Stimulated activated memory B cell treated with anti-CD40 and anti-IgM and Interleukin-4, amounts not matched to agents 10 μg/mL and 1 μg/mL and 100 μg/mL, for 72 hours (primary cell): ENCODE data around the gene IFT122.
"Not testable (repeated sequence)": the region's sequence is repeated elsewhere in the genome, so short reads cannot be mapped to it uniquely, and the experiment has no call there.

Source experiments
- ATAC-seq: fragments of 150-1000 bp; cut with Tn5 transposase; 2 replicates; pipeline ENCODE4 v1.10.0; 2021
- H3K27ac Mint-ChIP-seq: one replicate; pipeline ENCODE4 v1.8.0; 2022; ENCODE audit warnings: mild to moderate bottlenecking, mixed read lengths
- H3K27me3 Mint-ChIP-seq: one replicate; pipeline ENCODE4 v1.8.0; 2022; ENCODE audit warnings: mixed read lengths
- H3K36me3 Mint-ChIP-seq: one replicate; pipeline ENCODE4 v1.8.0; 2022; ENCODE audit warnings: mixed read lengths
- H3K4me1 Mint-ChIP-seq: one replicate; pipeline ENCODE4 v1.8.0; 2022; ENCODE audit warnings: mixed read lengths
- H3K4me3 Mint-ChIP-seq: one replicate; pipeline ENCODE4 v1.8.0; 2022; ENCODE audit warnings: mild to moderate bottlenecking, moderate library complexity, mixed read lengths
- H3K9me3 Mint-ChIP-seq: one replicate; pipeline ENCODE4 v1.8.0; 2022; ENCODE audit warnings: mixed read lengths

IFT122 gene

GRCh38 chr3:129470861-129471260 is 30.8 kb downstream of the IFT122 start:
- H3K4me3 Mint-ChIP-seq = no peak overlapping the region
- H3K9me3 Mint-ChIP-seq = no peaks in the 10 kb centered on the region
- no peaks in the 10 kb centered on the region for H3K27me3 Mint-ChIP-seq
- H3K36me3 Mint-ChIP-seq = peaks cover 29% of the 10 kb centered on the region
- no peak overlapping the region for H3K27ac Mint-ChIP-seq
- no peaks in the 10 kb centered on the region for H3K4me1 Mint-ChIP-seq
- ATAC-seq = no peak

- Mint-ChIP-seq H3K27me3 (no peaks in the 10 kb centered on the region), H3K9me3 (no peaks in the 10 kb centered on the region), H3K36me3 (peaks cover 43% of the 10 kb centered on the region), H3K4me1 (no peaks in the 10 kb centered on the region), H3K27ac (no peak overlapping the region), H3K4me3 (no peak overlapping the region)
- ATAC-seq = no peak
These were observed 33.2 kb downstream of the IFT122 start for GRCh38 chr3:129473067-129473768.

GRCh38 chr3:129473769-129474152 is 33.7 kb downstream of the IFT122 start:
- Mint-ChIP-seq H3K27me3 (no peaks in the 10 kb centered on the region), H3K27ac (no peak overlapping the region), H3K4me1 (no peaks in the 10 kb centered on the region), H3K9me3 (no peaks in the 10 kb centered on the region), H3K36me3 (peaks cover 43% of the 10 kb centered on the region), H3K4me3 (no peak overlapping the region)
- no peak for ATAC-seq

DNA sequence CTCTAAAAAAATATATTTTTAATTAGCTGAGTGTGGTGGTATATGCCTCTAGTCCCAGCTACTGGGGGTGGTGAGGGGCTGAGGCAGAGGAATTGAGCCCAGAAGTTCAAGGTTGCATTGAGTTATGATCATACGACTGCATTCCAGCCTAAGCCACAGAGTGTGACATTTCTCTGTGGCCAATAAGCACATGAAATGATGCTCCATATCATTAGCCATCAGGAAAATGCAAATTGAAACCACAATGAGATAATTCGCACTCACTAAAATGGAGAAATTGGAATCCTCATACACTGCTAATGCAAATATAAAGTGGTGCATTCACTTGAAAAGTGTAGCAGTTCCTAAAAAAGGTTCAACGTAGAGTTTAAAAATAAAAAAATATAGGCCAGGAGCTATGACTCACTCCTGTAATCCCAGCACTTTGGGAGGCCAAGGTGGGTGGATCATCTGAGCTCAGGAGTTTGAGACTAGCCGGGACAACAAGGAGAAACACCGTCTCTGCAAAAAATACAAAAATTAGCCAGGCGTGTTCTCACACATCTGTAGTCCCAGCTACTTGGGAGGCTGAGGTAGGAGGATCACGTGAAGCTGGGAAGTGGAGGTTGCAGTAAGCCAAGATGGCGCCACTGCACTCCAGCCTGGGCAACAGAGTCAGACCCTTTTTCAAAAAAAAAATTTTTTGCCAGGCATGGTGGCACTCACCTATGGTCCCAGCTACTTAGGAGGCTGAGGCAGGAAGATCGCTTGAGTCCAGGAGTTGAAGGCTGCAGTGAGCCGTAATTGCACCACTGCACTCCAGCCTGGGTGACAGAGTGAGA is 35.2 kb downstream of the IFT122 start:
- no peak overlapping the region for H3K4me3 Mint-ChIP-seq
- H3K9me3 Mint-ChIP-seq = no peaks in the 10 kb centered on the region
- no peak for ATAC-seq
- no peaks in the 10 kb centered on the region for H3K27me3 Mint-ChIP-seq
- H3K4me1 Mint-ChIP-seq = no peaks in the 10 kb centered on the region
- H3K27ac Mint-ChIP-seq = no peak overlapping the region
- peaks cover 45% of the 10 kb centered on the region for H3K36me3 Mint-ChIP-seq

DNA sequence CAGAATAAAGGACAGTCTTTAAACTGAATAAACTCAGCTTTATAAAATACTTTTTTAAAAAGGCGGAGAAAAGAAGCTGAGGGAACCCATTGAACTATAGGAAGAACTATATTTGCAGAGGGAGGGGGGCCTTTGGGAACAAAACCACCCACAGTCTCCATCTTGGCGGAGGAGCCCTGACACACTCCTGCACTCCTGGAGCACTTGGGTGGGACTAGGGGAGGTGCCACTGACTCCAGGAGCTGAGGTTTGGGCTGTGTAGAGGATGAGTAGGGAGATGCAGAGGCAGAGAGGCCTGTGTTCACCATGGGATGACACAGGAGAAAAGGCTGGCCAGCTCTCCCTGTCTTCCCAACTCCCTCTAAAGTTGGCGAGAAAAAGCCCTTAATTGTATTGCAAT is 35.8 kb downstream of the IFT122 start:
- no peaks in the 10 kb centered on the region for H3K27me3 Mint-ChIP-seq
- H3K4me3 Mint-ChIP-seq = no peak overlapping the region
- H3K36me3 Mint-ChIP-seq = peaks cover 50% of the 10 kb centered on the region
- H3K4me1 Mint-ChIP-seq = no peaks in the 10 kb centered on the region
- no peaks in the 10 kb centered on the region for H3K9me3 Mint-ChIP-seq
- no peak for ATAC-seq
- H3K27ac Mint-ChIP-seq = no peak overlapping the region

GRCh38 chr3:129476586-129476985 is 36.6 kb downstream of the IFT122 start:
- no peak for ATAC-seq
- H3K36me3 Mint-ChIP-seq = peaks cover 50% of the 10 kb centered on the region
- H3K4me1 Mint-ChIP-seq = no peaks in the 10 kb centered on the region
- H3K27me3 Mint-ChIP-seq = no peaks in the 10 kb centered on the region
- H3K27ac Mint-ChIP-seq = no peak overlapping the region
- no peaks in the 10 kb centered on the region for H3K9me3 Mint-ChIP-seq
- H3K4me3 Mint-ChIP-seq = no peak overlapping the region

DNA sequence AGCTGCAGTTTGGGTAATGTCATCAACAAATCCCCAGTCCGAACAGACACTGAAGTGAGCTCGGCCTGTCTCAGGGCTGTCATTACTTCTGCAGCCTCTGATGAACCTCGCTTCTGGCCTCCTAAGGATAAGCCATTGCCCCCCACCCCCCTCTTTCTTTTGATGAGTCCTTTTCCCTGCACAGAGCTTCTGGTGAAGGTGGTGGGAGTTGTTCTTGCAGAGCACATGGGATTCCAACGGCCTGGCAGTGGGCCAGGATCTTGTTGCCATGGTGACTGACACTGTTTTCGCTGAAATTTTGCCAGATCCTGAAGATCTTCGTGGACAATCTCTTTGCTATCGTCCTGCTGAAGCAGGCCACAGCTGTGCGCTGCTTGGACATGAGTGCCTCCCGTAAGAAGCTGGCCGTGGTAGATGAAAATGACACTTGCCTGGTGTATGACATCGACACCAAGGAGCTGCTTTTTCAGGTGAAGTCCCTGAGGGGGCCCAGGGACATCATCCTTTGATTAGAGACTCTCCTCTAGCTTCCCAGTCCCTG is 41.3 kb downstream of the IFT122 start:
- H3K36me3 Mint-ChIP-seq = peaks cover 40% of the 10 kb centered on the region
- H3K9me3 Mint-ChIP-seq, H3K27ac Mint-ChIP-seq, H3K27me3 Mint-ChIP-seq, H3K4me1 Mint-ChIP-seq, H3K4me3 Mint-ChIP-seq, ATAC-seq: not testable (repeated sequence)

DNA sequence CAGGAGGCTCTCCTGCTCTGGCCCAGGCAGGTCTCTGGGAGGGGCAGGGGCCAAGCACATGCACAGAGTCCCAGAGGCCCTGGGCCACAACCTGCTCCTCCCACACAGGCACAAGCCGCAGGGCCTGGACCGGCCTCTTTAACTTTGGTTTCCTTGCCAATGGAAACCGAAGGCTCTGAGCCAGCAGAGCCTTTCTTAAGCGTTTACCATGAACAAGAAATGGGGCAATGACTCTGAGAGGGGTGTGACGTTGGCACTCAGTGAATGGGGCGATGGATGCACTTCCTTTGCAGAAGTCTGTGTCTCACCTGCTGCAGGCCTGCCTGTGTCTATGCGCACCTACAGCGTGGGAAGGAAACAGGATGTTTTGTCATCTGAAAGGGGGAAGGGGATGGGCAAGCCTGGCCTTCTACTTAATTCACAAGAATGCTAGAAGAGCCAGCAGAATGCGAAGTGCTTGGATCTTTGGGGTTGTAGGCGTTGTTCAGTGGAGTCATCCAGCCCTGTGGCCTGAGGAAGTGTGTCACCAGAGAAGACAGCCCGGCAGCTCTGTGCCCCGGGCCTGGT is 41.8 kb downstream of the IFT122 start:
- H3K27me3 Mint-ChIP-seq = no peaks in the 10 kb centered on the region
- no peaks in the 10 kb centered on the region for H3K4me1 Mint-ChIP-seq
- no peak overlapping the region for H3K27ac Mint-ChIP-seq
- no peaks in the 10 kb centered on the region for H3K9me3 Mint-ChIP-seq
- no peak for ATAC-seq
- no peak overlapping the region for H3K4me3 Mint-ChIP-seq
- H3K36me3 Mint-ChIP-seq = peaks cover 35% of the 10 kb centered on the region

- Mint-ChIP-seq H3K4me1 (no peaks in the 10 kb centered on the region), H3K9me3 (no peaks in the 10 kb centered on the region), H3K4me3 (no peak overlapping the region), H3K27me3 (no peaks in the 10 kb centered on the region), H3K27ac (no peak overlapping the region), H3K36me3 (peaks cover 29% of the 10 kb centered on the region)
- no peak for ATAC-seq
These were observed 42.7 kb downstream of the IFT122 start for GRCh38 chr3:129482721-129483120.

DNA sequence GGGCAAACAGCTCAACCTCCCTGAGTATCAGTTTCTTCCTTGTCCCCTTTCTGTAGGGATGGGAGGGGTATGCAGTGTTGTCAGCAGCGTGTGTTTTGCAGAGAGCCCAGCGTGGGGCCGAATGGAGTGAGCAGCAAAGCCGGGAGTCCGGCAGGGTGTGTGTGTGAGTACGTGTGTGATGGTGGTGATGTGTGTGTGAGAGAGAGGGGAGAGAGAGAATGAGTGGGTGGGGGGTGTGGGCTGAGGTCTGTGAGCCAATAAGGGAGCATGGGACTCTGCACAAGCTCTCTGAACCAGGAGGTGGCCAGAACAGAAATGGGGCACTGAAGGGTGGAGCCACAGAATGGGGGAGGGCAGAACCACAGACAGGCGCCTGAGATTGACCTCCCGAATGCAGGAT is 43.8 kb downstream of the IFT122 start:
- Mint-ChIP-seq H3K4me1 (no peaks in the 10 kb centered on the region), H3K9me3 (no peaks in the 10 kb centered on the region), H3K27ac (no peak overlapping the region), H3K4me3 (no peak overlapping the region), H3K27me3 (no peaks in the 10 kb centered on the region), H3K36me3 (peaks cover 25% of the 10 kb centered on the region)
- ATAC-seq = no peak

- not testable (repeated sequence) for H3K27ac Mint-ChIP-seq, H3K4me1 Mint-ChIP-seq, ATAC-seq, H3K27me3 Mint-ChIP-seq, H3K4me3 Mint-ChIP-seq, H3K9me3 Mint-ChIP-seq
- peaks cover 17% of the 10 kb centered on the region for H3K36me3 Mint-ChIP-seq
These were observed 45.1 kb downstream of the IFT122 start for GRCh38 chr3:129485146-129485545.

GRCh38 chr3:129485721-129486663 is 46.0 kb downstream of the IFT122 start:
- no peaks in the 10 kb centered on the region for H3K9me3 Mint-ChIP-seq
- peaks cover 6% of the 10 kb centered on the region for H3K4me1 Mint-ChIP-seq
- H3K4me3 Mint-ChIP-seq = no peak overlapping the region
- H3K27me3 Mint-ChIP-seq = no peaks in the 10 kb centered on the region
- peaks cover 11% of the 10 kb centered on the region for H3K36me3 Mint-ChIP-seq
- H3K27ac Mint-ChIP-seq = no peak overlapping the region
- ATAC-seq = no peak

DNA sequence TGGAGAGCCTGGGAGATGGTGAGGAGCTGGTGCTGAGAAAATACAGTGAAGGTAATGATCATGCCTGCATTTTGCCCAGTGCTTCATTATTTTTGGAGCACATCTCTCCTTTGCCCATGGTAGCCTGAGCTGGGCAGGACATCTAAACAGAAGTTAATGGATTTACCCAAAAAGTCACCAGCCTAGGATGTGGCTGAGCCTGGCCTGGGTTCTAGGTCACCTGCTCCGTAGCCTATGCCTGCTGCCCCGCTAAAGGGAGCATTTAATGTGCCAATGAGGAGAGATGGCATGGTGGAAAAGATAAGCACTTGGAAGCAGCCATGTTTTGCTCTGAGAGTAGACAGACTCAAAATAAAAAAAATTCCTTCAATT is 46.6 kb downstream of the IFT122 start:
- Mint-ChIP-seq H3K4me3 (no peak overlapping the region), H3K27me3 (no peaks in the 10 kb centered on the region), H3K27ac (no peak overlapping the region), H3K9me3 (no peaks in the 10 kb centered on the region), H3K4me1 (peaks cover 6% of the 10 kb centered on the region), H3K36me3 (peaks cover 11% of the 10 kb centered on the region)
- ATAC-seq = no peak

- H3K4me3 Mint-ChIP-seq = no peak overlapping the region
- no peak for ATAC-seq
- no peak overlapping the region for H3K27ac Mint-ChIP-seq
- peaks cover 6% of the 10 kb centered on the region for H3K4me1 Mint-ChIP-seq
- peaks cover 10% of the 10 kb centered on the region for H3K36me3 Mint-ChIP-seq
- H3K27me3 Mint-ChIP-seq = no peaks in the 10 kb centered on the region
- H3K9me3 Mint-ChIP-seq = no peaks in the 10 kb centered on the region
These were observed 47.3 kb downstream of the IFT122 start for GRCh38 chr3:129487183-129487867.
